ENCODE results near the gene RRAGD. TPM values are rescaled to one million over a fixed set of nuclear protein-coding genes. Genes with fewer than 3 reads are reported as not detected.

RRAGD gene
- total and polyA plus RNA-seq, 2 of the 8 experiments (the other 6 are each of a cell fraction or from before 2014, with no cell fraction given), result 7.2 to 30.8 TPM

GRCh38 chr6:89339565-89339964, 72.5 kb downstream of the RRAGD start:
- Histone ChIP-seq H3K18ac (ENCODE audit: extremely low read depth, low read length) (no peak overlapping the region), H3K27ac (ENCODE audit: low read depth, low read length) (no peak overlapping the region), H3K9ac (replicated peaks in 1 of 4; ENCODE audit: extremely low read depth in 1 of 4, low read depth in 3 of 4, low read length in 3 of 4) (no peak overlapping the region), H2AFZ (ENCODE audit: low read length) (no peak overlapping the region), H3K4me3 (ENCODE audit: extremely low read depth in 1 of 4, insufficient read depth in 2 of 4, low read depth in 3 of 4, low read length in 4 of 4) (no peak overlapping the region), H4K20me1 (replicated peaks in 1 of 2; ENCODE audit: control insufficient read depth in 1 of 2, insufficient read depth in 2 of 2, low read length in 2 of 2) (no peaks in the 10 kb centered on the region), H3K23me2 (ENCODE audit: low read depth, low read length) (no peaks in the 10 kb centered on the region), H4K91ac (replicated peaks; ENCODE audit: insufficient read length, low read length) (no peak overlapping the region), H4K8ac (ENCODE audit: extremely low read depth, insufficient read depth, low read length) (no peak overlapping the region), H2BK5ac (ENCODE audit: low read depth, low read length) (no peak overlapping the region), H3K4me1 (replicated peaks in 1 of 4; ENCODE audit: control insufficient read depth in 3 of 4, insufficient read depth in 4 of 4, low read length in 3 of 4) (no peaks in the 10 kb centered on the region), H2BK12ac (ENCODE audit: low read depth, low read length) (no peak overlapping the region), H3K9me3 (ENCODE audit: insufficient read depth in 2 of 2, low read depth in 1 of 2, low read length in 1 of 2) (no peaks in the 10 kb centered on the region), H3K36me3 (ENCODE audit: control insufficient read depth in 2 of 4, insufficient read depth in 4 of 4, low read length in 3 of 4) (peaks cover 0 to 3% (median 0%) of the 10 kb centered on the region in 4 experiments; a peak in 2 of 8 replicates), H4K5ac (ENCODE audit: insufficient read length, low read depth, low read length) (no peak overlapping the region), H3K4ac (replicated peaks; ENCODE audit: insufficient read length, low read depth, low read length) (no peak overlapping the region), H2BK120ac (replicated peaks; ENCODE audit: low read depth, low read length) (no peak overlapping the region), H3K23ac (ENCODE audit: insufficient read length) (no peak overlapping the region), H2BK15ac (ENCODE audit: low read length) (no peak overlapping the region), H3K56ac (replicated peaks; ENCODE audit: insufficient read length, low read depth, low read length) (no peak overlapping the region), H2AK5ac (ENCODE audit: low read depth, low read length) (no peak overlapping the region), H3K79me2 (ENCODE audit: control insufficient read depth in 1 of 2, insufficient read depth in 2 of 2, low read length in 2 of 2) (no peaks in the 10 kb centered on the region), H3K79me1 (ENCODE audit: low read depth, low read length) (no peaks in the 10 kb centered on the region), H3K27me3 (replicated peaks in 1 of 4; ENCODE audit: control insufficient read depth in 3 of 4, extremely low read depth in 1 of 4, insufficient read depth in 3 of 4, low read length in 3 of 4) (no peaks in the 10 kb centered on the region), H3K4me2 (ENCODE audit: insufficient read depth in 1 of 2, low read depth in 2 of 2, low read length in 2 of 2) (no peak overlapping the region), H3K14ac (ENCODE audit: insufficient read length) (no peak overlapping the region), H2BK20ac (ENCODE audit: low read length) (no peak overlapping the region)
- TF ChIP-seq KDM1A (IDR thresholded peaks at IDR 0.05; ENCODE audit: borderline replicate concordance, low read length), result no peak
- no peak for TF ChIP-seq BCL11A (IDR thresholded peaks at IDR 0.05; ENCODE audit: low read depth in 2 of 2, low read length in 2 of 2)
- no peak for TF ChIP-seq SIX5 (IDR thresholded peaks at IDR 0.05; ENCODE audit: low read depth, low read length)
- no peak for TF ChIP-seq BACH1 (IDR thresholded peaks at IDR 0.05; ENCODE audit: low read length)
- no peak for TF ChIP-seq KDM5A (IDR thresholded peaks at IDR 0.05; ENCODE audit: low read length)
- DNase-seq (ENCODE audit: low read depth in 1 of 2, low spot score in 2 of 2) (no peak), FAIRE-seq (no peak)
- ChIA-PET POLR2A (ENCODE audit: partially characterized antibody) (interaction anchor here (1.2 to 3.6 kb wide), 2 partner anchors 13 to 177 kb away, joined by 3 to 17 read pairs; partner anchors contain the start of gene UBE2J1), CTCF (ENCODE audit: partially characterized antibody) (interaction anchor here (0.6 to 3.2 kb wide), 3 partner anchors 26 to 33 kb away, joined by 3 to 15 read pairs (median 4); no protein-coding TSS in a partner anchor)
- WGBS, 2 experiments (ENCODE audit: extremely low coverage in 1 of 2, insufficient coverage in 1 of 2, insufficient read length in 1 of 2, insufficient replicate concordance in 2 of 2, low coverage in 1 of 2, low lambda C conversion rate in 2 of 2, missing lambda C conversion rate in 1 of 2), result 95% methylated on average over 2 of the region's 2 CpGs; no CpG with 5 or more reads in 1 of the 2 experiments
